Activated CD8-positive, alpha-beta T cell treated with anti-CD3 and anti-CD28 coated beads for 36 hours (primary cell): ENCODE measurements around the gene GGPS1. TPM values are rescaled to one million over a fixed set of nuclear protein-coding genes. Genes with fewer than 3 reads are reported as not detected.
"Not testable (repeated sequence)": the region's sequence is repeated elsewhere in the genome, so short reads cannot be mapped to it uniquely, and the experiment has no call there.

ENCODE experiments used
- ATAC-seq: fragments of 200-7000 bp; cut with Tn5 transposase; one replicate; pipeline ENCODE4 v1.10.0; 2021; ENCODE audit warnings: mild to moderate bottlenecking, moderate library complexity
- CTCF ChIA-PET: fragments of 350-600 bp; sonication (Branson Sonifier 250); formaldehyde crosslinking; loops from one replicate; lab custom pipeline; 2021; ENCODE audit warnings: antibody characterized with exemption; lab: Charles Lee
- POLR2A ChIA-PET: fragments of 350-600 bp; sonication (Branson Sonifier 250); formaldehyde crosslinking; loops from one replicate; lab custom pipeline; 2021; ENCODE audit warnings: antibody characterized with exemption; lab: Charles Lee
- DNase-seq: peaks from one replicate; pipeline ENCODE4 v3.0.0-alpha.2; 2020
- H3K27ac Mint-ChIP-seq: one replicate; pipeline ENCODE4 v1.8.0; 2021; ENCODE audit warnings: mild to moderate bottlenecking, mixed read lengths
- H3K27me3 Mint-ChIP-seq: one replicate; pipeline ENCODE4 v1.8.0; 2021; ENCODE audit warnings: mixed read lengths
- H3K36me3 Mint-ChIP-seq: one replicate; pipeline ENCODE4 v1.8.0; 2021; ENCODE audit warnings: low read depth, mixed read lengths
- H3K4me1 Mint-ChIP-seq: one replicate; pipeline ENCODE4 v1.8.0; 2021; ENCODE audit warnings: low read depth, mixed read lengths
- H3K4me3 Mint-ChIP-seq: one replicate; pipeline ENCODE4 v1.8.0; 2021; ENCODE audit warnings: mild to moderate bottlenecking, moderate library complexity, mixed read lengths
- H3K9me3 Mint-ChIP-seq: one replicate; pipeline ENCODE4 v1.8.0; 2021; ENCODE audit warnings: mixed read lengths
- intact Hi-C: fragments of 100-400 bp; cut with micrococcal nuclease; formaldehyde crosslinking; loops from one replicate; pipeline ENCODE4 v1.10.0; 2022
- total RNA-seq, 2 experiments: library from RNA; stranded (reverse); gene quantifications; one replicate each; pipeline ENCODE4 v1.2.3, GENCODE V29; 2021
- TF ChIP-seq, protein P1 (sequence below): fragments of 200-600 bp; IDR thresholded peaks from one replicate; pipeline ENCODE4 v1.8.0; 2022; ENCODE audit warnings: antibody characterized with exemption, mild to moderate bottlenecking

GGPS1 gene
- total RNA-seq, 2 experiments from 2014 or later = 35.4 to 37.8 TPM

DNA sequence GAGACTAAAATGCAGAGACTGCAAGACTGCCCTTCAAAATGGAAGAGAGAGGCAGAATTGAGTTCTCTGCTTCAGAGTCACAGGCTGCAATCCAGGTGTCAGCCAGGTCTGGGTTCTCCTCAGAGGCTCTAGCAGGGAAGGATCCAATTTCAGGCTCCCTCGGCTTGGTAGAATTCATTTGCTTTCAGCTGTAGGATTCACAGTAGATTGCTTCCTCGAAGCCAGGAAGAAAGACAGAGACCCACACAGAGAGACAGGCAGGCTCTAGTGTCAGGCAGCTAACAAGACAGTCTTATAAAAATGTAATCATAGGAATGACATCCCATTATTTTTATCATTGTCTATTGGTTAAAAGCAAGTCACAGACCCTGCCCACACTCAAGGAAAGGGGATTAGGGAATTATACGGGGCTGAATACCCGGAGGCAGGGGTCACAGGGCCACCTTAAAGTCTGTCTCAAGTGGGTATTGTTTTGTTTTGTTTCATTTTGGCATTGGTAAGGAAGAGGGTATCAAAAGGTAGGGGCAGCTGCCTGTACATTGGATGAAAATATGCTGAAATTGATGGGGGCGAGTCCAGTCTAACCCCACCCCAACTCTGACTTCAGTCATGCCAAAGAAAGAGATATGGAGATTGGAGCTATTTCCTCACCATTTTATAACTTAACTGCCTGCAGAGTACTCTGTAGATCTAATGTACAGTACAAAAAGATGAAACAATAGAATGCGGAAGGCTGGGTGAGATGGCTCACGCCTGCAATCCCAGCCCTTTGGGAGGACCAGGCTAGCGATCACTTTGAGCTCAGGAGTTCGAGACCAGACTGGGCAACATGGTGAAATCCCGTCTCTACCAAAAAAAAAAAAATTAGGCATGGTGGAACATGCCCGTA is 29.4 kb downstream of the GGPS1 start:
- Mint-ChIP-seq H3K27me3 (peaks cover 2% of the 10 kb centered on the region), H3K9me3 (no peaks in the 10 kb centered on the region), H3K36me3 (no peaks in the 10 kb centered on the region), H3K4me1 (no peaks in the 10 kb centered on the region), H3K27ac (no peak overlapping the region), H3K4me3 (no peak overlapping the region)
- intact Hi-C loops = no loop called here
- DNase-seq (no peak), ATAC-seq (no peak)
- POLR2A ChIA-PET = interaction anchor here (0.6 to 1.0 kb wide), 5 partner anchors 10 to 589 kb away, joined by 3 to 4 read pairs (median 3); no protein-coding TSS in a partner anchor
- CTCF ChIA-PET = interaction anchor here (1.2 to 1.4 kb wide), 2 partner anchors 59 to 82 kb away, joined by 3 to 5 read pairs; no protein-coding TSS in a partner anchor
- TF ChIP-seq, protein P1, sequence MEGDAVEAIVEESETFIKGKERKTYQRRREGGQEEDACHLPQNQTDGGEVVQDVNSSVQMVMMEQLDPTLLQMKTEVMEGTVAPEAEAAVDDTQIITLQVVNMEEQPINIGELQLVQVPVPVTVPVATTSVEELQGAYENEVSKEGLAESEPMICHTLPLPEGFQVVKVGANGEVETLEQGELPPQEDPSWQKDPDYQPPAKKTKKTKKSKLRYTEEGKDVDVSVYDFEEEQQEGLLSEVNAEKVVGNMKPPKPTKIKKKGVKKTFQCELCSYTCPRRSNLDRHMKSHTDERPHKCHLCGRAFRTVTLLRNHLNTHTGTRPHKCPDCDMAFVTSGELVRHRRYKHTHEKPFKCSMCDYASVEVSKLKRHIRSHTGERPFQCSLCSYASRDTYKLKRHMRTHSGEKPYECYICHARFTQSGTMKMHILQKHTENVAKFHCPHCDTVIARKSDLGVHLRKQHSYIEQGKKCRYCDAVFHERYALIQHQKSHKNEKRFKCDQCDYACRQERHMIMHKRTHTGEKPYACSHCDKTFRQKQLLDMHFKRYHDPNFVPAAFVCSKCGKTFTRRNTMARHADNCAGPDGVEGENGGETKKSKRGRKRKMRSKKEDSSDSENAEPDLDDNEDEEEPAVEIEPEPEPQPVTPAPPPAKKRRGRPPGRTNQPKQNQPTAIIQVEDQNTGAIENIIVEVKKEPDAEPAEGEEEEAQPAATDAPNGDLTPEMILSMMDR = no peak

DNA sequence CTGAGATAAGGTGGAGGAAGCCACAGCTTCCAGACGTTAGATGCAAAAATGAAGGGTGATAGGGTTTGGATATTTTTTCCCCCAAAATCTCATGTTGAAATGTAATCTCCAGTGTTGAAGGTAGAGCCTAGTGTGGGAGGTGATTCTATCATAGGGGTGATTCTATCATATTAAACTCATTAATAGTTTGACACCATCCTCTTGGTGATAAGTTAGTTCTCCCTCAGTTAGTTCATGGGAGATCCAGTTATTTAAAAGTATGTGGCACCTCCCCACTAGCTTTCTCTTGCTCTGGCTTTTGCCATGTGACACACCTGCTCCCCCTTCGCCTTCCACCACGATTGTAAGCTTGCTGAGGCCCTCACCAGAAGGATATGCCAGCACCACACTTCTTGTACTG is 30.5 kb downstream of the GGPS1 start:
- ATAC-seq (no peak), DNase-seq (no peak)
- ChIA-PET POLR2A (interaction anchor here (0.9 kb wide), 1 partner anchor 35 kb away, joined by 3 read pairs; no protein-coding TSS in a partner anchor), CTCF (interaction anchor here (0.7 kb wide), 1 partner anchor 58 kb away, joined by 3 read pairs; no protein-coding TSS in a partner anchor)
- Mint-ChIP-seq H3K27me3 (peaks cover 2% of the 10 kb centered on the region), H3K4me1 (no peaks in the 10 kb centered on the region), H3K36me3 (no peaks in the 10 kb centered on the region), H3K9me3 (no peaks in the 10 kb centered on the region), H3K4me3 (no peak overlapping the region), H3K27ac (no peak overlapping the region)
- TF ChIP-seq, protein P1 = no peak
- intact Hi-C loops = no loop called here

DNA sequence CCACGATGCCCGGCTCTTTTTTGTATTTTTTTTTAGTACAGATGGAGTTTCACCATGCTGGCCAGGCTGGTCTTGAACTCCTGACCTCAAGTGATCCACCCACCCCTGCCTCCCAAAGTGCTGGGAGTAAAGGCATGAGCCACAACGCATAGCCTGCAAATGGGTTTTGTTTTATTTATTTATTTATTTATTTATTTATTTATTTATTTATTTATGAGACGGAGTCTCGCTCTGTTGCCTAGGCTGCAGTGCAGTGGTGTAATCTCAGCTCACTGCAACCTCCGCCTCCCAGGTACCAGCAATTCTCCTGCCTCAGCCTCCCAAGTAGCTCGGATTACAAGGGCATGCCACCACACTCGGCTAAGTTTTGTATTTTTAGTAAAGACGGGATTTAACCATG is 35.8 kb downstream of the GGPS1 start:
- ChIA-PET CTCF (interaction anchor here (0.7 to 2.0 kb wide), 3 partner anchors 53 to 259 kb away, joined by 3 to 5 read pairs (median 4); no protein-coding TSS in a partner anchor), POLR2A (interaction anchor here (0.9 kb wide), 1 partner anchor 45 kb away, joined by 3 read pairs; no protein-coding TSS in a partner anchor)
- ATAC-seq, H3K4me3 Mint-ChIP-seq, H3K27ac Mint-ChIP-seq, H3K27me3 Mint-ChIP-seq, H3K9me3 Mint-ChIP-seq, intact Hi-C loops, H3K36me3 Mint-ChIP-seq, DNase-seq: not testable (repeated sequence)
- peaks cover 19% of the 10 kb centered on the region for H3K4me1 Mint-ChIP-seq

DNA sequence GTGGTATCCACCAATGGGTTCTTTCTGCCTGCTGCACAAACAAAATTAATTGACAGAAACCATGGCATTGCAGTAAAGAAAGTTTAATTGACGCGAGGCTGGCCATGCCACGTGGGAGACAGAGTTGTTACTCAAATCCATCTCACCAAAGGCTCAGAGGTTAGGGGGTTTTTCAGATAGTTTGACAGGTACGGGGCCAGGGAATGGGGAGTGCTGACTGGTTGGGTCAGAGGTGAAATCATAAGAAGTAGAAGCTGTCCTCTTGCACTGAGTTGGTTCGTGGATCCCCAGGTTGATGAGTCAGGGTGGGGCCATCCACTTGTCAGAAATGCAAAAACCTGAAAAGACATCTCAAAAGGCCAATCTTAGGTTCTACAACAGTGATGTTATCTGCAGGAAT is 37.9 kb downstream of the GGPS1 start:
- ATAC-seq (peak; percentile 60), DNase-seq (peak; percentile 71)
- TF ChIP-seq, protein P1 = no peak
- Mint-ChIP-seq H3K36me3 (peaks cover 3% of the 10 kb centered on the region), H3K27ac (peak overlapping the region; percentile 93), H3K4me3 (peak overlapping the region; percentile 95), H3K27me3 (no peaks in the 10 kb centered on the region), H3K4me1 (peaks cover 22% of the 10 kb centered on the region), H3K9me3 (no peaks in the 10 kb centered on the region)
- CTCF ChIA-PET = no interaction called here
- POLR2A ChIA-PET = no interaction called here
- intact Hi-C loops = loop anchor here (5.0 kb wide), 1 partner anchor 34 kb away; no protein-coding TSS in a partner anchor

DNA sequence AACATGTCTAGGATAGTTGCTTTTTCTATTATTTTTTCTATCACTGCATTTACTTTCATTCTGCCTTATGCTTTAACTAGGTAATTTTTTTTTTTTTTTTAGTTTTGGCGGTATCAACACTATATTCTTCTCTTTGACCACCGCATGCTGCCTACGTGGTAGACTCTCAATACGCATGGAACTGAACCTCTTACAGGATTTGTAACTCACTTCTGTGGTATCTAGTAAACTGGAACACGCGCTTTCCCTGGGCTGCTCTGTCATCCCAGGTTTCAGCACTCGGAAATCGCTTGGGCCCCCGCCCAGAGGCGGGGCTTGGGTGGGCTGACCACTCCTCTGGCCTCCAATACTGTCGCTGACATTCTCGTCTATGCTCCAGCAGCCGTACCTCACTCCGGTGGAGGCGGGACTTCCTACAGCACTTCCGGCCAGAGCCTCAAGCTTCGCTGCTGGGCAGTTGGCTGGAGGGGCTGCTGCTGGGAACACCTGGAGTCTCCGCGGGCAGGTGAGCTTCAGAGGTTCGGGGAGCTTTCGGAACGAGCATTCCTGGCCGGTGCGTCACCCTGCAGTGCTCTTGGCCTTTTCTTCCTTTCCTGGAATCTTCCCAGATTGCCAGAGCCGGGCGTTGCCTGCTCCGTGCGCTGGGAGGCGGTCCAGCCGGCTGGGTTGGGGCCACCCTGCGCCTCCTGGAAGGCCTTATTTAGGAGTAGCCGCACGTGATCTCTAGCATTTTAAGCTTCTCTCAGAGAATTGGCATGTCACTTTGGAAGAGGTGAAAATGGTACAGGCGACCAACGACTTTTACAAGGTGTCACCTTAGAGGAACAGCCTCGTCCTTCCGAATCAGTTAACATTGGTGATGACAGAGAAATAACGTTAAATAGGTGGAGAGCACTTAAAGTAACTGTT is 38.9 kb downstream of the GGPS1 start, which contains the start of gene TBCE:
Gene TBCE, plus strand, starts transcription at position 428 of the 909 bp plus-strand sequence. CDS start 12,623 bp downstream, outside the sequence.
- TF ChIP-seq, protein P1 = no peak
- peak; percentile 94 for DNase-seq
- H3K27ac Mint-ChIP-seq = peak within 1 kb of the TSS; percentile 93
- no peaks in the 10 kb centered on the region for H3K27me3 Mint-ChIP-seq
- H3K4me1 Mint-ChIP-seq = peaks cover 22% of the 10 kb centered on the region
- H3K36me3 Mint-ChIP-seq = peaks cover 3% of the 10 kb centered on the region
- peak; percentile 99 for ATAC-seq
- intact Hi-C loops = loop anchor here (5.0 kb wide), 1 partner anchor 35 kb away; no protein-coding TSS in a partner anchor
- peak within 1 kb of the TSS; percentile 95 for H3K4me3 Mint-ChIP-seq
- POLR2A ChIA-PET = interaction anchor here (0.7 to 1.2 kb wide), 6 partner anchors 9 to 137 kb away, joined by 3 to 4 read pairs (median 3); partner anchors contain the start of gene B3GALNT2
- H3K9me3 Mint-ChIP-seq = no peaks in the 10 kb centered on the region
- CTCF ChIA-PET = interaction anchor here (0.9 to 1.1 kb wide), 2 partner anchors 10 to 48 kb away, joined by 3 to 4 read pairs; no protein-coding TSS in a partner anchor
